ENCODE results near the gene CFAP100. TPM values are rescaled to one million over a fixed set of nuclear protein-coding genes. Genes with fewer than 3 reads are reported as not detected.

CFAP100 gene
- total and polyA plus RNA-seq, 10 of the 15 experiments (the other 5 are each of a cell fraction or from before 2014, with no cell fraction given): 0.04 to 0.27 TPM; not detected in 8

DNA sequence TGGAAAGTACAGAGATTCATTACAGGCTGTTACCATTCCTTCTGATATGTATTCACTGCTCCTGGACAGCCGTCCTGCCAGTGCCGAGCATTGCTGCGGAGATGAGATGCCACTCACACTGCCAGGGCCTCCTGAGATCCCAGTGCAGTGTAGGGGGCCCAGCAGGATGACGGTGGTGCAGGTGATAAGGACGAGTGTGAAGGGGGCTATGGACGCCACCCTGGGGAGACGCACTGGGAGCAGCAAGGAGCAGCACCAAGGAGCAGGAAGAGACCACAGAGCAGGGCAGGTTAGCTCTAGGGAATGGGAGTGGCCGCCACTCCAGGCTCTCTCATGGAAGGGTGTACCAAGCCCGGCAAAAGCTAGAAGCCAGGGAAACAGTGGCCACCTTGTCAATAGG lies 33.5 kb upstream of the CFAP100 start:
- Histone ChIP-seq H2AFZ (ENCODE audit: control insufficient read depth, low read depth, low read length) (no peak overlapping the region), H3K4me2 (ENCODE audit: control insufficient read depth, insufficient read depth) (no peak overlapping the region), H3K27me3 (replicated peaks in 1 of 2; ENCODE audit: control insufficient read depth in 2 of 2, insufficient read depth in 2 of 2, low read length in 1 of 2) (peaks cover 10 to 14% of the 10 kb centered on the region in 2 experiments), H3K9ac (ENCODE audit: control insufficient read depth, insufficient read depth, low read length) (no peak overlapping the region), H3K27ac (ENCODE audit: control insufficient read depth, insufficient read depth) (no peak overlapping the region), H3K4me3 (no peak overlapping the region), H3K4me1 (ENCODE audit: control insufficient read depth, insufficient read depth, low read length) (no peaks in the 10 kb centered on the region), H3K9me3 (replicated peaks; ENCODE audit: control insufficient read depth, insufficient read depth, low read length) (no peaks in the 10 kb centered on the region), H4K20me1 (ENCODE audit: control insufficient read depth, insufficient read depth) (no peaks in the 10 kb centered on the region), H3K36me3 (ENCODE audit: control insufficient read depth in 2 of 2, insufficient read depth in 2 of 2, low read length in 1 of 2) (no peaks in the 10 kb centered on the region), H3K79me2 (ENCODE audit: control insufficient read depth, insufficient read depth, low read length) (no peaks in the 10 kb centered on the region)
- ChIA-PET CTCF (no interaction called here), POLR2A (no interaction called here), RAD21 (ENCODE audit: unreplicated experiment) (no interaction called here), SMC1A (ENCODE audit: uncharacterized antibody, unreplicated experiment) (no interaction called here)
- no peak for TF ChIP-seq SP1 (IDR thresholded peaks at IDR 0.05; ENCODE audit: low read depth, low read length)
- no peak for TF ChIP-seq CBX3 (IDR thresholded peaks at IDR 0.05; ENCODE audit: borderline replicate concordance, low read depth)
- no peak for TF ChIP-seq PML (IDR thresholded peaks at IDR 0.05; ENCODE audit: low read length)
- no peak for TF ChIP-seq RB1 (IDR thresholded peaks at IDR 0.05; ENCODE audit: borderline replicate concordance)
- TF ChIP-seq SIX5 (IDR thresholded peaks at IDR 0.05; ENCODE audit: low read depth, low read length, severe bottlenecking): no peak
- no peak for TF ChIP-seq IRF4 (IDR thresholded peaks at IDR 0.05; ENCODE audit: low read depth, low read length)
- TF ChIP-seq CREB1 (IDR thresholded peaks at IDR 0.05; ENCODE audit: low read depth): no peak
- no peak for TF ChIP-seq RBBP5 (conservative IDR thresholded peaks at IDR 0.05)
- TF ChIP-seq, protein P1, sequence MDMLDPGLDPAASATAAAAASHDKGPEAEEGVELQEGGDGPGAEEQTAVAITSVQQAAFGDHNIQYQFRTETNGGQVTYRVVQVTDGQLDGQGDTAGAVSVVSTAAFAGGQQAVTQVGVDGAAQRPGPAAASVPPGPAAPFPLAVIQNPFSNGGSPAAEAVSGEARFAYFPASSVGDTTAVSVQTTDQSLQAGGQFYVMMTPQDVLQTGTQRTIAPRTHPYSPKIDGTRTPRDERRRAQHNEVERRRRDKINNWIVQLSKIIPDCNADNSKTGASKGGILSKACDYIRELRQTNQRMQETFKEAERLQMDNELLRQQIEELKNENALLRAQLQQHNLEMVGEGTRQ (IDR thresholded peaks at IDR 0.05; ENCODE audit: borderline replicate concordance, low read depth, low read length): no peak
- TF ChIP-seq BCL11A (IDR thresholded peaks at IDR 0.05; ENCODE audit: low read depth, low read length): no peak
- TF ChIP-seq SRF (IDR thresholded peaks at IDR 0.05; ENCODE audit: low read depth in 2 of 2, low read length in 2 of 2): no peak
- TF ChIP-seq RAD21 (IDR thresholded peaks at IDR 0.05; ENCODE audit: insufficient read depth, low read depth, low read length): no peak
- TF ChIP-seq, protein P2, sequence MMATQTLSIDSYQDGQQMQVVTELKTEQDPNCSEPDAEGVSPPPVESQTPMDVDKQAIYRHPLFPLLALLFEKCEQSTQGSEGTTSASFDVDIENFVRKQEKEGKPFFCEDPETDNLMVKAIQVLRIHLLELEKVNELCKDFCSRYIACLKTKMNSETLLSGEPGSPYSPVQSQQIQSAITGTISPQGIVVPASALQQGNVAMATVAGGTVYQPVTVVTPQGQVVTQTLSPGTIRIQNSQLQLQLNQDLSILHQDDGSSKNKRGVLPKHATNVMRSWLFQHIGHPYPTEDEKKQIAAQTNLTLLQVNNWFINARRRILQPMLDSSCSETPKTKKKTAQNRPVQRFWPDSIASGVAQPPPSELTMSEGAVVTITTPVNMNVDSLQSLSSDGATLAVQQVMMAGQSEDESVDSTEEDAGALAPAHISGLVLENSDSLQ (IDR thresholded peaks at IDR 0.05): no peak
- in situ Hi-C loops (cut with MboI) (no loop called here), intact Hi-C loops (cut with micrococcal nuclease; ENCODE audit: unreplicated experiment) (no loop called here)
- 23% methylated on average over 9 of the region's 9 CpGs for WGBS (ENCODE audit: insufficient coverage, insufficient replicate concordance, low lambda C conversion rate, missing lambda C conversion rate)
- no peak for ATAC-seq
- no peak for DNase-seq (ENCODE audit: low read depth, low spot score)
- no peak for FAIRE-seq
- no TSS peak for BruUV-seq (replicated peaks)

All from GM12878 (cell line).